GM19240 (cell line): ENCODE measurements around the gene PGM1.

Experiments used
- DNase-seq: peaks from one replicate; pipeline ENCODE4 v3.0.0; 2011; ENCODE audit warnings: low spot score; ENCODE audit not compliant: insufficient read length

Gene PGM1

DNA sequence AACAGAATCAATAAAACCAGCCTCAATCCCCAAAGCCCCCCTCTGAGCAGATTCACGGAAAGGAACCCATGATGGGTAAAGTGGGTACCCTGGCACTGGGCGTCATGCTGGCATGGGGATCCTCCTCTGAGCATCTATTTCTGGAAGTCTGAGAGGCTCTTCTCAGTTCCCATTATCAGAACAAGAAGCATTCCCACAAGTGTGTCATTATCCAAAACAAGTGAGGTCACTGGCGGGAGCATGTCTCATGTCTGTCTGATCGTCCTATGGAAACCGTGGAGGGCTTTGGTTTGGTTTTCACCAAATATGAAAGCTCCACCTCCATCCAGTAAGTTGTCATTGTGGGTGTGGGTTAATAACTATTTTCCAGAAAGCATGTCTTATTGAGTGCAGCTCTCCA lies 70.7 kb downstream of the PGM1 start:
- DNase-seq = no peak

DNA sequence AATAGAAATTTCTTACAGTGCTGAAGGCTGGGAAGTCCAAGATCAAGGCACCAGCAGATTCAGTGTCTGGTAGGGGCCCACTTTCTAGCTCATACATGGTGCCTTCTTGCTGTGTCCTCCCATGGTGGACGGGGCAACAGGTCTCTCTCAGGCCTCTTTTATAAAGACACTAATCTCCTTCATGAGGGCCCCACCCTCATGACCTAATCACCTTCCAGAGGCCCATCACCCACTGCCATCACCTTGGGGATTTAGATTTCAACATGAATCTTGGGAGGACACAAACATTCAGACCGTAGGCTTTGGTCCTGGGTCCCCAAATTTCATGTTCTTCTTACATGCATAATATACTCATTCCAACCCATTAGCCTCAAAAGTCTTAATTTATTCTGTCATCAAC lies 71.5 kb downstream of the PGM1 start:
- DNase-seq = no peak

DNA sequence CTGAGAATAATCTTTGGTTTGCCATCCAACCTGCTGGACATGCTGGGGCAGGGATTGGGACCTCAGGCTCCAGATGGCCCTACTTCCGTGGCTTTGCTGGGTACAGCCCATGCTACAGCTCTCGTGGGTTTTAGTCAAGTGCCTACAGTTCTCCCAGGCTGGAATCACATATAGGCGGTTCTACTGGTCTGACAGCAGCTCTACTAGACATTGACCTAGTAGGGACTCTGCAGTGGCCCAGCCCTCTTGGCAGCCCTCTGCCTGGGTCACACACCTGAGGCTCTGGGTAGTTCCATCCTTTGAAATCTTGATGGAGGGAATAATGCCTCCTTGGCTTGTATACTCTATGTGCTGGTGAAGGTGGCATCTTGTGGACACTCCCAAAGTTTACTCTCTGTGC lies 72.2 kb downstream of the PGM1 start:
- no peak for DNase-seq

DNA sequence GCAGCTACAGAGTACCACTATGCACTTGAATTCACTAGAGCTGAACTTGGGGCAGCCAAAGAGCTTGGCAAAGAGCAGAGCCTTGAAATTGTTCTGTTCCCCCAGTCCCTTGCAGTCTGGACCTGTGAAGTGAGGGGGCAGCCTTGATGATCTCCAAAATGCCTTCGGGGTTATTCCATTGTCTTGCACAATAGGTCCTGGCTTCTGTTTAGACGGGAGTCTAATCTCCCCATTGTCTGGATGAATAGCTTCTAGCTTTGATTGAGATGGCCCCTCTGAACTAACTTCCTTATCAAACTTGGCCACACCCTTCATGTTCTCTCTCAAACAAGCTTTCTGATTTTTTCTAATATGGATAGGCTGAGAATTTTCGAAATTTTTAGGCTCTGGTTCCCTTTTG lies 72.6 kb downstream of the PGM1 start:
- DNase-seq = no peak

DNA sequence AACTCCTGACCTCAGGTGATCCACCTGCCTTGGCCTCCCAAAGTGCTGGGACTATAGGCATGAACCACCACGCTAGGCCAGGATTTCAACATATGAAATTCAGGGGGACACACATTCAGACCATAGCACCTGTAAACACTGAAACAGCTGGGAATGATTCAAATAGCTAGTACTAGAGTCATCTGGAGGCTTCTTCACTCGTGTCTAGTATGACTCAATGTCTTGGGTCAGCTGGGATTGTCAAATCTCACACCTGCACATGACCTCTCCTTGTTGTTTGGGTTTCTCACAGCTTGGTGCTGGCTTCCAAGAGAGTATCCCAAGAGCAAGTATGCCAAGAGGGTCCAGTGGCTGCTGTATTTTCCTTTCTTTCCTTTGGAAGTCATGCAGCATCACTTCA lies 75.1 kb downstream of the PGM1 start:
- DNase-seq = no peak

DNA sequence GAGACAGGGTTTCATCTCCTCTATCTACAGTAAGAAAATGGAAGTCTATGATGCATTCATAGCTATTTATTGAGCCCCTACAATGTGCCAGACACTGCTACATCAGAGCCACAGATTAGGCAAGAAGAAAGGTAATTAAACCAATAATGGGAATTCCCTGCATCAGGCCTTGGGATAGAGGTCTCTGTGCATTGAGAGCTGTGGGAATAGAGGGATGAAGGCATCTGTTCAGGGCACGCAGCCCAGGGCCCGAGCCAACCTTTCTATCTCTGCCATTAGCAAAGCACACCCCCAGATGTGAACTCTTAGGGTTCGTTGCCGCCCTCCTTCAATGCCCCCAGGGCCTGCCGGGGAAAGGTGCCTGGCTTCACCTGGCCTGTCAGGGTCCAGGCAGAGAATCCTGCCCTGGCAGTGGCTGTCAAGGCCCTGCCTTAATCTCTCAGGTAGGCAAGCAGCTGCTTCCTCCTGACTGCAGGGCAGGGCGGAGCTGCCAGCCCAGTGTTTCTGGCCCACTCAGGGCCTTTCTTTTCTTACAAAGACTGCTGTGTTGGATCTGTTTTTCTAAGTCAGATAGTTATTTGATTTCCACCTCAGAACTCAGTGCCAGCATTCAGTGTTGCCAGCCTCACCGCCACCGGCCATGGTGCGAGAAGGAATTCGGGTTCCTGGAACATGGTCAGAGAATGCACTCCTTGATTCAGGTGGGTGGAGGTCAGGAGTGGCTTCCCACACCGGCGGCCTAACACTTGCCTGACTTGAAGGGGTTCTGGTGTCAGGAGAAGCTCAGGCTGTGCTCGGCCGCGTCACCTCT lies 76.1 kb downstream of the PGM1 start:
- DNase-seq = no peak

DNA sequence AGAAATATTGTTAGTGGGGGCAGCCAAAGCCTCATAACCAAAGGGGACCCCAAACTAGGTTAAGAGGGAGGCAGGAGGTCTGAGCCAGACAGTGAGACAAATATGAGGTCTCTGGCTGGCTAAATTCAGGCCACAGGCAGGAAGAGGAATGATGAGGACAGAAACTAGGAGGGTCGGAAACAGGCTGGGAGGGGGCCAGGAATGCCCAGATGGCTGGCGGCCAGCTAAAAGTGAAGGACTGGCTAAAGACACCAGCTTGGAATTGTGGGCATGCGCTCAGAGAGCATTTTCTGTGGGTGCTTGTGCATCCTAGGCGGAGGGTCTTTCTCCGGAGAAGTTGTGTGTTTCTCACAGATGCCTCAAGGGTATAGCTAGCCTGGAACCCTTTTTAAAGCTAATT lies 77.0 kb downstream of the PGM1 start:
- no peak for DNase-seq

DNA sequence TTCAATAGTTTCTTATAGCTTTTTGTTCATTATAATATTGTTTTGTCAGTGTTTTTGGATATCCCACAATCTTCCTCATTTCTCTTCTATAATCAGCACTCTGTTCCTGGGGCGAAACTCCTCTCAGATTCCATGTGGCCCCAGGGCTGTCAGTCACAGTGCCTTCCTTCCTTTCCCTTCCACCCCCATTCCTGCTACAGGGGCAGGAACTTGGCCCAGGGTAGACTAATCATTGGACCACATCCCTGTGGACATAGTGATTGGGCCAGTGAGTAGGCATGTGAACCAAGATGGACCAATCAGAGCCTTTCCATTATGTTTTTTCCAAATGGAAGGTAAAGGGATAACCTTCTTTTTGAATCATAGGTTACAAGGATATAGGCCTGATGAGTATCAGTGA lies 78.3 kb downstream of the PGM1 start:
- DNase-seq = no peak

DNA sequence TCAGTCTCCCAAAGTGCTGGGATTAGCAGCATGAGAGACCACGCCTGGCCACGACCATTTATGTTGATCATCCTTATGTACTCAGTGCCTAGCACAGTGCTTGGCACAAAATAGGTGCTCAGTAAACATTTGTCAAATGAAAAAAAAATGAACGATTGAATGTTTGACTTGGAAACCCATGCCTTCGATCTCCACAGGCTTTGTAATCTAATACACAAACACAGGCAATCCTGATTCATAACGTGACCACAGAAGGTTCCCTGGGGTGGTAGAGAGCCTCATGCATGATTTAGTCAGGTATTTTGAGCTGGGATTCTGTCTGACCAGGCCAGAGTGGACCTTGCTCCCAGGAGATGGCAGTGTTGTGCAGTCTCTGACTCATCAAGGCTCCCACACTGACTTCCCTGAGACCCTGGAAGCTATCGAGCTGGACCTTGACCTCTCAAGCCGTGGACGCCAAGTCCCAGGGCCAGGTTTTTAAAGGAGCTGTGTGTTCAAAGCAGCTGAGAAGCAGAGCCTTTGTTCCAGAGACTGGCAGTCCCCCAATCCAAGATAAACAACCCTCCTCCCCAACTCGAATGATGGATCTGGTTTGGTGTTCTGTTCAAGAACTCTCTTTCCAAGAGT lies 81.1 kb downstream of the PGM1 start:
- DNase-seq = peak; percentile 8

DNA sequence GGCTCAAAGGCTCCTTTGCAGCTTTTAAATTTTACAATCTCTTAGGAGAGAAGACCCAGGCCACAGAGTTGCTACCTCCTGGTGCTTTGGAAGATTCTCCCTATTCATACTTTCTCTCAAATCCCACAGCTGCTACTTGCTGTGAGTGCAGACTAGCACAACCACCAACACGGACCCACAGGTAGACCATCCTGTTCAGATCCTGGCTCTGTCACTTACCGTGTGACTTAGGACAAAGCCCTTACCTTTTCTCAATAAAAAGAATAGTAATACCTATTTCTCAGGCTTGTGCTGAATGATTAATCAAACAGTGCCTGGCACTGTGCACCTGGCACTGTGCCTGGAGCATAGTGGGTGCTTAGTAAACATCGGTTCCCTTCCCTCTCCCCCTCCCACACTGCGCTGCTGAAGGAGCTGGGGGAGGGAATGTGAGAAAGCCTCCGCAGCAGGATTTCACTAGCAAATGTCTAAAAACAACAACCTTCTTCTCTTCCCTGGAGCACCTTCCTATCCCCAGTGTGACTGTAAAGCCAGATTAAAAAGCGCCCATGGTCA lies 81.7 kb downstream of the PGM1 start:
- no peak for DNase-seq

DNA sequence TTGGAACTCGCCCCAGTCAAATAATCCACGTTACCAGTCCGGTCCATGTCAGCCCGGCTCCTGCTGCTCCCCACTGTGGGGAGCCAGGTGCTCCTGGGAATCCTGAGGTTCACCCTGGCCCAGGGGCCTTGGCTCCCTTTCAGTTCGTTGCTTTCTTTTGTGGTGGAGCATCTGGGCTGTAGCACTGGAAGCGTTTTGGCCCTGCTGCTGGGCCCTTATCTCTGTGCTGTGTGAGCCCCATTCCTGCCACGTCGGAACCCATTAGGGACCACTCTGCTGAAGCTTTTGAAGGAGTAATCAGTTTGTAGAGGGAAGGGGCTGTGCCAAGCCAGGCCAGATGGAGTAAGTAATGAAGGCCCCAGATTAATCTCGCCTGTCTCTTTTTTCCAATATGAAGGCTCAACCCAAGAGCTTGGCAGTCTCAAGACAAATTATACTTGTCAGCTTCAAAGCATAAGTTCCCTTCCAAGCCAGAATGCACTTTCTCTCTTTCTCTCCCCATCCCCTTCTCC lies 82.3 kb downstream of the PGM1 start:
- DNase-seq = no peak

DNA sequence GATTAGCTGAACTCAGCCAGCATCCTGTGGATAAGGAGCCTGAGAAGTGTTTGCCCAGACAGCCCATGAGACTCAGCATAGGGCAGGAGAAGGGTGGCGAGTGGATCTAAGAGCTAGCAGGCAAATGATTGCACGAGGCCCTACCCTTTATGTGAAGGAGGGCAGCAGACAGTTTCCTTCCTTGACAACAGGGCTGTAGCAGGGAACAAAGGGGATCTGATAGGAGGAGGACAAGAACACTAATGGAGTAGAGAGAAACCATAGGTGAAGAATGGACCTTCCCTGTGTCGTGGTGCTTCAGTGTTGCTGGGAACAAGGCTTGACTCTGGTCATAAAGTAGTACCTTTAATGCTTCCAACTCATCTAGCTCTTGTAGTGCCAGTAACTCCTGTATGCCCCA lies 84.3 kb downstream of the PGM1 start:
- DNase-seq = no peak

DNA sequence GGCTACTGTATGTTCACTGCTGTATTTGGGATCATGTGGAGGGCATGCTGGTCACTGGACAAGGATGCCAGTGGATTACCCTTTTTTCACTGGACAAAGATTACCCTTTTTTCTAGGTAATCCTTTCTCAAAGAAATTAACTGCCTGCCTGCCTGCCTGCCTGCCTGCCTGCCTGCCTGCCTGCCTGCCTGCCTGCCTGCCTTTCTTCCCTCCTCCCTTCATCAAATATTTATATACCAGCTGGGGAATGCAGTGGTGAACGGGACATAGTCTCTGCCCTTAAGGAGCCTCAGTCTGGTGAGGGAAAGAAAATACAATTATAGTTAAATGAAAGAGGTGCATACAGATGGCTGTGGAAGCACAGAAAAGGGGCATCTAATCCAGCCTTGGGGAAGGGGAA lies 85.0 kb downstream of the PGM1 start:
- no peak for DNase-seq

DNA sequence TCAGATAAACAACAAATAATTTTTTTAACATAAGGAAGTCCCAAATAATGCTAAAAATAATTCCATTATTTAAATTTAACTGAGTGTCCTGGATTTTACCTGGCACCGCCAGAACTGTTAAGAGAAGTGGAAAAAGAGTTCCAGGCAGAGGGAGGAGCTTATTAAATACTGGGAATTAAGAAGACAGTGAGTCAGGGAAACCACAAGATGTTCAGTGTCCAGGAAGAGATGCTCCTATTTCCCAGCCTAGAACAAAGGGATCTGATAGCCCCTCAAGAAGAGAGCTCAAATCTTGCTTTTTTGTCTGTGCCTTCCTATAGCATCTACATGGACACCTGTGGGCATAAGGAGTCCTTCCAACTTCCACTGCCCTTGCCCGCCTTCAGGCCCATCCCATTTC lies 85.9 kb downstream of the PGM1 start:
- no peak for DNase-seq

DNA sequence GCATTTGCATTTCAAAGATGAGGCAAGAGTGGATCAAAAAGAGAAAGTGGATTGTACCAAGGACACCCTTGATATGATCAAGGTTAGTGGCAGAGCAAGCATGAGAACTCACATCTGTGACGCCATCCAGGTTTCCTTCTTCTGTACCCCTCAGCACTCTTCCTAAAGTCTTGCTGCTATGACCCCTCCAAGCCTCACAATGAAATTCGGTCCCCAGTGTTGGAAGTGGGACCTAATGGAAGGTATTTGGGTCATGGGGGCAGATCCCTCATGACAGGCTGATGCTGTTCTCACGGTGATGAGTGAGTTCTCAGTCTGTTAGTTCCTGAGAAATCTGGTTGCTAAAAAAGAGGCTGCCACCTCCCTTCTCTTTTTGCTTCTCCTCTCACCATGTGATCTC lies 86.4 kb downstream of the PGM1 start:
- no peak for DNase-seq

DNA sequence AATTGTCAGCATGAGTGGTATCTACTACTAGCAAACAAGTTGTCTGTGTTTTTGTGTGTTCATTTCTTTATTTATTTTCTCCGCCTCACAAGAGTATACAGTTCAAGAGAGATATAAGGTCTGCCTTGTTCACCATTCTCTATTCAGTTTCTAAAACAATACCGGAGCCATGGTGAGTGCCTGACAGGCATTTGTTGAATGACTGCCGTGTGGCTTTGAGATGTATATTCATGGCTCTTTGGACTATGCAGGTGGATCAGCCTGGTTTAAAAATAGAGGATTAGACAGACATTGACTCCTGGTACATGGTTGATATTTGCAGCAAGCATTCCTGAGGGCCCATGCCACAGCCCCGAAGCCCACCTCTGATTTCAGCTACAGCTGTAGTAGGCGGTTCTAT lies 89.7 kb downstream of the PGM1 start:
- DNase-seq = no peak

DNA sequence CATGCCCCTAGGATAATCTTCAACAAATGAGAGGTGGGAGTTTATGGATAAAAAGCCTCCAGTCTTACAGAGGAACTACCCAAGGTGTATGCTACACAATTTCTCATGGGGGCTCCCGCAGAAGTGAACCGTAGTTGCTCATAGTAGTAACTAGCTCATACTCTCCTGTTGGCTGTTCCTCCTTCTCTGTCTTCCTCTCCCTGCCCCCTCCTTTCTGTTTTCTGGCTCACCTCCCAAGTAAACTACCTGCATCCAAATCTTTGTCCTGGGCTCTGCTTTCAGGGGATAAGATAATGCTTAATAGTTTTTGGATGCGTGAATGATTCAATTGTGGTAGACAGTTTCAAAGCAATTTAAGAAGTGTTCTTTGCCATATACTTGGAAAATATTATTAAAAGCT lies 90.5 kb downstream of the PGM1 start:
- DNase-seq = no peak

DNA sequence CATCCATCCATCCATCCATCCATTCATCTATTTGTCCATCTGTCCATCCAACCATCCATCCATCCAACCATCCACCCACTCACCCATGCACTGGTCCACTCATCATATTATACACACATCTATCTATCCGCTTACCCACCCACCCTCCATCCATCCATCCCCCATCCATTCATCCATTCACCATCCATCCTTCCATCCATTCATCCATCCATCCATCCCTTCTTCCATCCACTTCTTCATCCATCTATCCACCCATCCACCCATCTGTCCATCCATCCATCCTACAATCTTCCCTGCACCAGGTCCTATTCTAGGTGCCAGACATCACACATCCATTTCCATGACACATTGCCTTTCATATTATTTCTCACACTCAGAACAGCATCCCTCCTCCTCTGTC lies 93.5 kb downstream of the PGM1 start:
- DNase-seq = no peak

DNA sequence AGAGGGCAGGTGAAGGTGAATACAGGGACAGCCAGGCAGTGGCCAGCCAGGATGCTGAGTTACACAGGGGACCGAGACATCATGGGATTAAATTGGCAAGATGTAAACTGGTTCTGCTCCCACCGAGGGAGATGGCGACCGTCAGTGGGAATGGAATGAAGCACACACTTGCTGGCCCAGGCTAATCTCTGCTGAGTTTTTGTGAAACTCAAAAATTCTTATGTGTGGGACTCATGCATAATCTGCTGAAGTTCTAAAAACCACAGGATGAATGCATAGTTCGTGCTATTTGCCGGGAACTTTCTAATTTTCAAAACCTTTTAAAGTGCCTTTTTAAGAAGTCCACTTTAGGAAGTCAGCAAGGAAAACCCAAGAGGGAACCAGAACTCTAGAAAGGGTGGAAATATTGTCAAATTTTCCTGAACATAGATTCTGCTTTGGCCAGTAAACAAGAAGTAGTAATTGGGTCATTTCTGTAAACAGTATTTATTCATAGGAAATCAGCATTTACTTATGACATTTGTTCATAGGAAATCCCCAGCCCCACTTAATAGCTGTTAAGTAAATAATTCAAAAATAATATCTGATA lies 95.2 kb downstream of the PGM1 start:
- DNase-seq = no peak

DNA sequence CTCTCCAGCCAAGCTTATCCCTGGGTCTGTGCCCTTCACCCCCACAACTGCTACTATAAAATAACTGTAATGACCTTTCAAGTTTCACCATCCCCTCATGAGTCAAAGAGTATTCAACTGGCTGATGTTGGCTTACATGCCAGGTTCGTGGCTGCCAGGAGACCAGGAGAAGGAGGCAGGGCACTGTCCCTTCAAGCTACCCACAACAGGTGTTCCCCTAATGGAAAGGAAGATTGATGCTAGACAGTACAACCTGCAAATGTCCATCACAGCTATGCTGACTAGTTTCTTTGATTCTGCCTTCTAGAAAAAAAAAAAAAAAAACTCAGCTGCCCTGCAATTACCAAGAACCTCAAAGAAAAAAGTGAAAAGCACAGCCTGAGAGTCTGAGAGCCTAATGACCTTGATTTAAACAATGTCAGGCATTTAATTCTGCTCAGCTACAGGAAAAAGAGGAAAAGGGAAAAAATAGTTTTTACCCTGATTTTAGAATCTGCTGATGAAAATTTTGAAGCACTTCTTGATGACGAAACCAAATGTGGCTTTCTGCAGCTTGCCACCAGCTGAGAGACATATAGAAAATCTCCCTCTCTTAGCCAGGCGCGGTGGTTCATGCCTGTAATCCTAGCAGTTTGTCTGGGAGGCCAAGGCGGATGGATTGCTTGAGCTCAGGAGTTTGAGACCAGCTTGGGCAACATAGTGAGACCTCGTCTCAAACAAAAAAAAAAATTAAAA lies 97.9 kb downstream of the PGM1 start:
- DNase-seq = no peak

DNA sequence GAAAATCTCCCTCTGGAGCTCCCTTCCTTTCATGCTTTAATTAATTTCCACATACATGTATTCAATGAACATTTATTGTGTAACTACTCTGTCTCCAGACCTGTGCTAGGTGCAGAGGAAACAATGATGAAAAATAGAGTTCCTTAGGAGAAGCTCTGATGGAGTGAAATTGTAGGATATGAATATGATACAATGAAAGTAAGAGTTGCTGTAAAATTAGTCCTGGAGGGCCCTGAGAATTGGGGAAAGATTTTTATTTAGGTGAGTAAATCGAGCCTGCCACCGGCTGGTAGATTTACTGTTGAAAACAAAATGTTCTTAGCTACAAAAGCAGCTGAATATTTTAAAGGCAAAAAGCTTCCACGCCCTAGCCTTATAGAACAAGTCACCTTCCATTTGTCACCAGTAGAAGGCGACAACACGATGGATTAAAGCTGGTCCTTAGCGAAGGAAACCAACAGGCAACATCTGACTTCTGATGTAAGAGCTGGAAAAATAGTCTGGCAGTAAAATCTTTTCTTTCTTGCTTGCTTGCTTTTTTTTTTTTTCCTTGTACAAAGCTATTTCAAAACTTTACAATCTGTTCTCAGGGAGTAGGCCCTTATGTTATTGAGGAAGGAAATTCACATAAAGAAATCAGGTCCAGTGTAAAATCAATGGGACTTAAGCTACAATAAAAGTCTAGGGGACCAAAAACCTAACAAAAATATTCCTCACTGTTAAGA lies 98.7 kb downstream of the PGM1 start:
- DNase-seq = peak; percentile 45
